DOHH2 (cell line): ENCODE results near the gene GNS.

Source experiments
- CTCF ChIP-seq: fragments of 200-600 bp; sonication (generic); IDR thresholded peaks from one replicate; pipeline ENCODE4 v1.5.1; 2014; ENCODE audit warnings: antibody characterized with exemption, mild to moderate bottlenecking, low read depth, low read length; ENCODE audit not compliant: poor library complexity, severe bottlenecking
- EZH2phosphoT487 ChIP-seq: fragments of 200-600 bp; sonication (generic); IDR thresholded peaks from 2 replicates; pipeline ENCODE4 v1.6.1; 2017; ENCODE audit warnings: borderline replicate concordance, mild to moderate bottlenecking, antibody characterized with exemption, low read length, moderate library complexity, mixed read lengths

GRCh38 chr12:64667793-64668192, 91.4 kb downstream of the GNS start:
- TF ChIP-seq CTCF (no peak), EZH2phosphoT487 (no peak)
